GM19438 (cell line): ENCODE measurements around the gene ECM1.

Experiments used
- ATAC-seq: cut with Tn5 transposase; IDR thresholded peaks from one replicate; pipeline ENCODE4 v1.9.1; 2021; ENCODE audit warnings: low read depth; ENCODE audit not compliant: unreplicated experiment

ECM1 gene

GRCh38 chr1:150511985-150512660 is 4.2 kb downstream of the ECM1 start:
- ATAC-seq, result no peak

- ATAC-seq, result no peak
Measured at GRCh38 chr1:150512846-150513245, 4.9 kb downstream of the ECM1 start.

DNA sequence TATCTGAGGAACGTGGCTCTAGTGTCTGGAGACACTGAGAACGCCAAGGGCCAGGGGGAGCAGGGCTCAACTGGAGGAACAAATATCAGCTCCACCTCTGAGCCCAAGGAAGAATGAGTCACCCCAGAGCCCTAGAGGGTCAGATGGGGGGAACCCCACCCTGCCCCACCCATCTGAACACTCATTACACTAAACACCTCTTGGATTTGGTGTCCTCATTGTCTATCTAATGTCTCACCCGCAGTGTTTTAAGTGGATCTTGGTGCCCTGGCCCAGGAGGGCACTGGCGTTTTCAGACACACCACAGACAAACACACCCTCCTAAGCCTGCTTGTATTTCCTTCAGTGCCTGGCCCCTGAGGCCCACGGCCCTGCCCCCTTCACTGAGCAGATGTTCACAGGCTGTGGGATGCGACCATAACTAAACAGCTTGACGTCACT is 5.5 kb downstream of the ECM1 start:
- ATAC-seq, result no peak

DNA sequence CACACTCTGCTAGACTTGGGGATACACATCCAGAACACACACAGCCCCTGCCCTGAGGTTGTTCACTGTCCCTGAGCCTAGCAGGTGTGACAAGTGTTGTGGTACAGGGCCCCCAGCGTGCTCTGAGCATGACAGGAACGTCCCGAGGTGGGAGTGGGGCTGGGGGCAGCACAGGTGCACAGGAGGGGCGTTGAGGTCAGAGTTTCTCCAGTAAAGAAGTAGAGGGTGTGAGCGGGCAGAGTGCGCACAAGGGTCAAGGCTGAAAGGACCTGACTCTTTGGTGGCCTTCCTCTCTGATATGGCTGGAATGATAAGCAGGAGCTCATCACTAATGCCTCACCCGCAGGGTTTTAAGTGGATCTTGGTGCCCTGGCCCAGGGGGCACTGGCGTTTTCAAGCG is 6.4 kb downstream of the ECM1 start:
- no peak for ATAC-seq

DNA sequence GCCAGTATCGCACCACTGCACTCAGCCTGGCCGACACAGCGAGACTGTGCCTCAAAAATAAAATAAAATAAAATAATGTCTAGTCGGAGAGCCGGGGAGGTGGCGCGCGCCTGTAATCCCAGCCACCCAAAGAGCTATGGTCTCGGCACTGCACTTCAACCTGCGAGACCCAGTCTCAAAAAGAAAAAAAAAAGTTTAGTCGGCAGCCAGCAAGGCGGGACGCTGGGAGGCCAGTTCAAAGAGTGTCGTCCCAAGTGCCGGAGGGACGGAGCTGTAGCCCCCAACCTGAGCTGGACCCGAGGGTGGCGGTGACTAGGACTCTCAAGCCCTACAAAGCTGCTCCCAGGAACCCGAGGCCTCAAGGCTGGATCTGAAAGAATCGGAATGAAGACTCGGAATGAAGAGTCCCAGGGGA is 7.0 kb downstream of the ECM1 start:
- ATAC-seq, result peak; percentile 4

DNA sequence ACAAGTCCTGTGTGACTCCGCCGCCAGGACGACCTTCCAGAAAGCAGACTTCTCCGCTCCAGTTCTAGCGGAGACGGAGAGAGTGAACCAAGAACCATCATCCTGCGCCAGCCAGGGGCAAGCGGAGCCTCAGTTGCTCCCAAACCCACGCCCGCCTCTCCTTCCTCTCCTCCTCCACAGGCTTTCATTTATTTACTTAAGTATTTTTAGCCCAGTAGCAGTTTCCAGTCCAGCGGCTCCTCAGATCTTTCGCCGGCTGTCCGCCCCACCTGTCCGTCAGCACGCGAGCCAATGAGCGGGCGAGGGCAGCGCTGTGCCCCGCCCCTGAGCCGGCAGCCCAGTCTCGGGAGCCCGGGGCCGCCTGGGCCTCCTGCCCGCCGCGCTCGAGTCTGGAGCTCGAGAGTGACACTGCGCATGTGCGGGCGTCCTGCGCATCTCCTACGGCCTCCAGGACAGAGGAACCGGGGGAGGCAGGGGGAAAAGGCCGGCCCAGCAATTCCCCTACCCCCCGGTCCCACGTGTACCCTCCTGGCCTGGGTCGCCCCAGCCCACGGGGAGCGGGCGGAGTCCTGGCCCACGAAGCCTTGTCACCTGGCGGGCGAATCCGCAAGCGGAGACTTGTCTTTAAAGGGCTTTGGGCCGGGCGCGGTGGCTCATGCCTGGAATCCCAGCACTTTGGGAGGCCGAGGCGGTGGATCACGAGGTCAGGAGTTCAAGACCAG is 7.6 kb downstream of the ECM1 start, which contains the start of gene FALEC:
Gene FALEC (plus strand): TSS at position 425 of the 722 bp plus-strand sequence.
- peak; percentile 92 for ATAC-seq

GRCh38 chr1:150516050-150516591 is 8.2 kb downstream of the ECM1 start:
- peak; percentile 11 for ATAC-seq

GRCh38 chr1:150516616-150517015 is 8.7 kb downstream of the ECM1 start:
- ATAC-seq, result no peak

DNA sequence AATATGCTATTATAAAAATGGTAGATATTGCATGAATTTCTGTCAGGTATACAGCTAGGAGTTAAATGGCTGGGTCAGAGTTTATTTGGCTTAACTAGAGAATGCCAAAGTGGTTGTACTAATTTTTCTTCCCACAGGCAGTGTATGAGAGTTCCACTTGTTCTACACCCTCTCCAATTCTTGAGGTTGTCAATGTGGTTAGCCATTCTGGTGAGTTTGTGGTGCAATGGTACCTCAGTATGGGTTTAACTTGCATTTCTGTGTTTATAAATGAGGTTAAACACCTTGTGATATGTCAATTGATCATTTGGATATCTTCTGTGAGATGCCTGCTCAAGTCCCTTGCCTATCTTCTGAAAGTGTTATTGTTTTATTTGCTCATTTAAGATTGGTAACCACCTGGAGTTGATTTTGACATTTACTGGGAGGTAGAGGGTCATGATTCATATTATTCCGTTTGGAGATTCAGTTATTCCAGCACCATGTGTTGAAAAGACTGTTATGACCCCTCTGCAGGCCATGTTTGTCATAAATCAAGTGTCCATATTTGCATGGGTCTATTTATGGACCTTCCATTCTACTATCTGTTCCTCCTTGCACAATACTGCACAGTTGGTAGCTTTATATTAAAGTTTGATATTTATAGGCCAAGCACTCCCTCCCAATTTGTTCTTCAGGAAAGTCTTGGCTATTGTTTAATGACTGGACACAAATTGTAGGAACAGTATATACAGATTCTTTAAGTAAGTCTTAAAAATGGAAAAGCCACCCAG is 13.5 kb downstream of the ECM1 start:
- no peak for ATAC-seq

- no peak for ATAC-seq
Measured at GRCh38 chr1:150525348-150525747, 17.4 kb downstream of the ECM1 start.

- no peak for ATAC-seq
Measured at GRCh38 chr1:150528196-150528595, 20.3 kb downstream of the ECM1 start.

GRCh38 chr1:150529017-150529416 is 21.1 kb downstream of the ECM1 start:
- ATAC-seq, result no peak

- ATAC-seq, result no peak
Measured at GRCh38 chr1:150530491-150531159, 22.7 kb downstream of the ECM1 start.

GRCh38 chr1:150532860-150533259 is 25.0 kb downstream of the ECM1 start:
- no peak for ATAC-seq

DNA sequence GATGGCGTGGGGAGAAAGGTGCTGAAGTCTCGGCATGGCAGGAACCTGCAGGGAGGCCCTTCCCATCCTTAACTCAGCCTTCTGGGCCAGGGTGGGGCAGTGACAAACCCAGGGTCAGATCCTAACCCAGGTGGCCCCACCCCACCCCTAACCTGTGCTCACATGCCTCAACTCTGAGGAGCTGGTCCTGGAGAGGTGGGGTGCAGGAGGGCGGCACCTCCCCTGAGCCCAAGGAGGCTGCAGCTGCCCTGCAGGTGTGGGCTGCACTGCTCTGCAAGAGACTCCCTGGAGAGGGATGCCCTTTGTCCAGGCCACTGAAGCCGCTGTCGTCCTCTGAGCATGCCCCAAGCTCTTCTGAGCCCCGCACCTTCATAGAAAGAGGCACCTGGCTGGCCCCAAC is 26.1 kb downstream of the ECM1 start:
- ATAC-seq, result no peak

DNA sequence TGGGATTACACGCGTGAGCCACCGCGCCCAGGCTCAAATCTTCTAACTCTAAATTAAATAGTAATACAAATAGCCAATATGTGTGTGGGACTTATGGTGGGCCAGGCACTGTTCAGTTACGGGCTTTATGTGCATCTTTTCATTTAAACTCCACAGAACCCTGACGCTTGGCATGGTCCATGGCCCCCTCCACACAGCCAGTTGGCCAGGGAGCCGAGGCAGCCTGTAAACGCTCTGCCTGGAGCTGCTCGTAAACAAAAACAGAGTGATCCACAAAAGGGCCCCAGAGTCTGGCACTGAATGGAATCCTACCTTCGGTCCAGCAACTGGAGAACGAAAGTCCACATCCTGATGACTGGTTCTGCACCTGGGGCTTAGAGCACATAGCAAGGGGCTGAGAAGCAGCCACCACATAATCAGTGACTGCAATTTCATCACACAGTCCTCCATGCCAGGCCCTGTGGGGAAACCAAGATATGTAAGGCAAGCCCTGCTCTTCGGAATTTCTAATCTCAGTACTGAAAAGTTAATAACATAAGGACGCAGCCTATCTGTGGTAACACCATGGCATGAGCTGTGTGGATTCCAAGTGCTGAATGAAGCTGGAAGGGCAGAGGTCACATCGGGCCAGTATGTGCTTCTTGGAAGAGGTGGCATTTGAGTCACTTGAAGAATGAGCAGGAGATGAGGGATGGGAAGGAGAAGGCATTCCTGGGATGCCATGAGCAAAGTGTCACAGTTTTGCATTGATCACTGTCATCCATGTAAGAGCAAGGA is 27.8 kb downstream of the ECM1 start:
- ATAC-seq, result no peak

GRCh38 chr1:150536836-150537731 is 29.2 kb downstream of the ECM1 start:
- no peak for ATAC-seq

DNA sequence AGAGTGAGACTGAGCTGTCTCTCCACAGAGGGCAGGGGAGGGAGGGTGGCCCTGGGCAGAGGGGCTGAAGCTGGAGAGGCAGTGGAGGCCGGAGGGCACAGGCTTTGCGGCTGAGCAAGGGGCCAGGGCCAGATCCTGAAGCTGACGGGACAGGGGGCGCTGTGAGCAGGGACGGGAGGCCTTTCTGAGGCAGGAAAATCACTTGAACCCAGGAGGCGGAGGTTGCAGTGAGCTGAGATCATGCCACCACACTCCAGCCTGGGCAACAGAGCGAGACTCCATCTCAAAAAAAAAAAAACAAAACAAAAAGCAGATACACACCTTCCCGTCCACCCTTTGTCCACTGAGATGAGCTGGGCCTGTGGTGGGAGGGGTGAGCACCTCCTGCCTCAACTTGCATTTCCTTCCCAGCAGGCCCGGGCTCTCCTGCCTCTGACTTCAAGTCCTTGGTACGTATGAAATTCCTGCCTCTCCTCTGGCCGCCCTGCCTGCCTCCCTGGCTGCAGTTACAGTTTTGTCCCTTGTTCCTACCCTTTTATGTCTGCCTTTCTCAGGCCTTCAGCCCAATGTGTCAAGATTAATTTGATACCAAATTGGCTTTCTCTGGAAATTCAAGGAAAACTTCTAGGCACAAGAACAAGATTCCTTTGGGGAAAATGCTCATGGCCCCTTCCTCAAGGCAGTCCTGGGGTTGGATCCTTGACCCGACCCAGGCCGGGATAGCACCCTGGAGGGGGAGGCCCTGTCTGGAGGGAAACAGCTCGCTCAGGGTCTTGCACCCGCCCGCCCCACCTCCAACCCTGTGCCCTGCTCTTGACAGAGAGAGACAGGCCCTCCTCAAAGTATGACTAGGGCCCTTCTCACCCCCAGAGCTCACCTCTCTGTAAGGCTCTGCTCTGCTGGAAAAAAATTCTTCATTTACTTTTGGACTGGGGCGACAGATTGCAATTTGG is 30.1 kb downstream of the ECM1 start:
- ATAC-seq, result no peak
